ENCODE measurements around the gene DUOX2.
A peak's percentile ranks its signal among the peaks of the same experiment; 100 is the strongest.
"Not testable (repeated sequence)": the region's sequence is repeated elsewhere in the genome, so short reads cannot be mapped to it uniquely, and the experiment has no call there.

The DUOX2 gene

DNA sequence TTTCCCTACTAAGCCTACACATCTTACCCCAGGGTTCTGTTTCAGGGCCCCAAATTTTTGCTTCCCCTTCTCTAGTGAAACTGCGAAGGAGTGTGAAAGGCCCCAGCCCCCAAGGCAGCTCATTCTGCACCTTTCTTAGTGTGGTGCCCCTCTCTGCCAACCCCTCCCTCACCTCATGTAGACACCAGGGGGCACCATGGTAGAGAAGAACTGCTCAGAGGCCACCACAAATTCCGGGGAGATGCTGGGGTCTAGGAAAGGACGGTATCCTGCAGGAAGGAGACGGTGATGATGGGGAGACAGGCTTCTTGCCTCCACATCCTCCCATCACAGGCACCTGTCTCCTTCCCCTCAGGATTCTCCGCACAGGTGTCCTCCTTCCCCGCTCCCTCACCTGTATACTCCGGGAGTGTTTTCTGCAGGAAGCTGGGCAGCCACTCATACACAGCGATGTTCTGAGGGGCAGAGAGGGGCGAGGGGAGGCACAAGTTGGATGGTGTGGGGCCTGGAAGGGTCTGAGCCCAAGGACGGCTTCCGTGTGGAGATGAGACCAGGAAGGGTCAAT lies 3.6 kb downstream of the DUOX2 start:
- H3K4me3 ChIP-seq (replicated peaks; ENCODE audit: low read depth, low read length) = no peak overlapping the region
- DNase-seq (ENCODE audit: extremely low read depth, low read depth) = no peak
- TF ChIP-seq, protein P1, sequence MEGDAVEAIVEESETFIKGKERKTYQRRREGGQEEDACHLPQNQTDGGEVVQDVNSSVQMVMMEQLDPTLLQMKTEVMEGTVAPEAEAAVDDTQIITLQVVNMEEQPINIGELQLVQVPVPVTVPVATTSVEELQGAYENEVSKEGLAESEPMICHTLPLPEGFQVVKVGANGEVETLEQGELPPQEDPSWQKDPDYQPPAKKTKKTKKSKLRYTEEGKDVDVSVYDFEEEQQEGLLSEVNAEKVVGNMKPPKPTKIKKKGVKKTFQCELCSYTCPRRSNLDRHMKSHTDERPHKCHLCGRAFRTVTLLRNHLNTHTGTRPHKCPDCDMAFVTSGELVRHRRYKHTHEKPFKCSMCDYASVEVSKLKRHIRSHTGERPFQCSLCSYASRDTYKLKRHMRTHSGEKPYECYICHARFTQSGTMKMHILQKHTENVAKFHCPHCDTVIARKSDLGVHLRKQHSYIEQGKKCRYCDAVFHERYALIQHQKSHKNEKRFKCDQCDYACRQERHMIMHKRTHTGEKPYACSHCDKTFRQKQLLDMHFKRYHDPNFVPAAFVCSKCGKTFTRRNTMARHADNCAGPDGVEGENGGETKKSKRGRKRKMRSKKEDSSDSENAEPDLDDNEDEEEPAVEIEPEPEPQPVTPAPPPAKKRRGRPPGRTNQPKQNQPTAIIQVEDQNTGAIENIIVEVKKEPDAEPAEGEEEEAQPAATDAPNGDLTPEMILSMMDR (IDR thresholded peaks at IDR 0.05; ENCODE audit: low read depth, low read length, missing control alignments) = peak; percentile 16

DNA sequence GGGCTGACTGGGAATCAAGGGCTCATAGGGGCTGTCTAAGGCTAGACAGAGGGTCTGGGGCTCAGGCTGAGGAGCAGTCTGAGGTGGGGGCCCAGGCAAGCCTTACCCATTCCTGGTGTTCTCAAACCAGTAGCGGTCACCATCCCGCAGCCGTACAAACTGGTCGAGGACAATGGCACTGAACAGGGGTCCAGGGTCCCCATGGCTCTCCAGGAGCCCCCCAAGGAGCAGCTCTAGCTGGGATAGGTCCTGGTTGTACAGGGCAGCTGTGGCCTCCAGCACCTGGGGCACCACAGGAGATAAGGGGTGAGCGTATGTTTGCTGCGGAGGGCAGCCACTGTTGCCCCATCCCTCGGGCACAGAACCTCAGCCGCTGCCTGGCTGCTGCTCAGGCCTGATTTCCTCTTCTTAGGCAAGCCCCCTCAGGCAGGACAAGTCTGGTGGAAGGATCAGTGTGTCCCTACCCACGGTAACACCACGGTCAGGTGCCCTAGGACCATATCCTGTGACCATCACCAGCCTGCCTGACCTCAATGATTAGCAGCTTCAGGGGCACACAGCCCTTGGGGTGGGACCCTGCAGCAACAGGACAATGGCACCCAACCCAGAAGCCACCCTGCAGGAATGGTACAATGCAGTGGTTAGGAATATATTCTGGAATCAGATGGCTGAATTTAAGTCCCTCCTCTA lies 5.9 kb downstream of the DUOX2 start:
- TF ChIP-seq, protein P1 (IDR thresholded peaks at IDR 0.05; ENCODE audit: low read depth, low read length, missing control alignments) = no peak
- no peak overlapping the region for H3K4me3 ChIP-seq (replicated peaks; ENCODE audit: low read depth, low read length)

DNA sequence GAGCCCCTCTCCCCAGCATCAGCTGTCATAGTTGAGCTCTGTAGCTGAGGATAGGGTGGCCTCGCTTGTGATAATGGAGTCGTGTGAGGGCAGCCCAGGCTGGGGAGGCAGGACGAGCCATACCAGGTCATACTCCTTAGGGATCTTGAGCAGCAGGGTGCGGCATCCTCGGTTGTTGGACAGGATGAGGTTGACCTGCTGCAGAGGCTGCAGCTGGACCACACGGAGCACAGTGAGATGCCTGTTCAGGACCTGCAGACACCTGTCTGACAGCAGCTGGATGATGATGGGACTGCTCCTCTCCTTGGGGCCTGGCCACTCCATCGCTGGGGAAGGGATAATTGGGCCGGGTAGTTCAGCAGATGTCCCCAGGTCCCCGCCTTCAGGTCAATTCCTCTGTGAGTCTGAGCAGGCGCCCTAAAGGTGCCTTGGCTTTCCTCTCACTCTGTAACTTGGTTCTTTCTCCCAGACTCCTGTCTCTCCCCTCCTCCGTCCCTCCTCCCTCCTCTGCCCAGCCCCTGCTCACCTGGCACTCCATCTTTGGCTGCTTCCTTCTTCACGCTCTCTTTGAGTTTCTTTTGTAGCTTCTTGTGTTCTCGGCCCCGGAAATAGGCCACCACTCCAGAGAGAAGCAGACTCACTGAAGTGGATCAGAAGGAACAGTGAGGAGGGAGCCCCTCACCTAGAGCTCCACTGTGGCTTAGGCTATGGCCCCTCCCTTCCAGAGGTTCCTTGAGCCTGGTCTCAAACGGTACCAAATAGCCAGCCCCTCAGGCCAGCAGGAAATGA lies 7.8 kb downstream of the DUOX2 start:
- H3K4me3 ChIP-seq (replicated peaks; ENCODE audit: low read depth, low read length) = no peak overlapping the region
- TF ChIP-seq, protein P1 (IDR thresholded peaks at IDR 0.05; ENCODE audit: low read depth, low read length, missing control alignments) = no peak
- DNase-seq (ENCODE audit: extremely low read depth, low read depth) = no peak

More for the DNA sequence above, 5.9 kb downstream of the DUOX2 start:
- no peak for DNase-seq (ENCODE audit: extremely low read depth, low read depth)

DNA sequence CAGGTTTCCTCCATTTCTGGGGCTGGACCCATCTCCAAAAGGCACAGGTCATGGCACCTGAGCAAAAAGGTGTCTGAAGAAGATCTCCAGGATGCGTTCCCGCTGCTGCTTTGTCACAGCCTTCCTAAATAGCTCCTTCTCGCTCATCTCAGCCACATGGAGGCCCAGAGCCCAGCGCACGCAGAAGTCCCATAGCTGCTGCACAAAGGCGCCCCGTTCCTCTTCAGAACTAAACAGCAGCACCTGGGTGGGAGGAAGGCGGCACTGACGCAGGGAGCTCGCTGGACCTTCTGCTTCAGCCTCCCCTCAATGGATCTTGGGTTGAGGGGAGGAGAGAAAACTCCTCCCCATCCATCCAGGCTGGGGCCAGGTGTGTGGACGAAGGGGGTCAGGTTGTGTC lies 8.4 kb downstream of the DUOX2 start:
- no peak overlapping the region for H3K4me3 ChIP-seq (replicated peaks; ENCODE audit: low read depth, low read length)
- no peak for DNase-seq (ENCODE audit: extremely low read depth, low read depth)
- TF ChIP-seq, protein P1 (IDR thresholded peaks at IDR 0.05; ENCODE audit: low read depth, low read length, missing control alignments) = no peak

DNA sequence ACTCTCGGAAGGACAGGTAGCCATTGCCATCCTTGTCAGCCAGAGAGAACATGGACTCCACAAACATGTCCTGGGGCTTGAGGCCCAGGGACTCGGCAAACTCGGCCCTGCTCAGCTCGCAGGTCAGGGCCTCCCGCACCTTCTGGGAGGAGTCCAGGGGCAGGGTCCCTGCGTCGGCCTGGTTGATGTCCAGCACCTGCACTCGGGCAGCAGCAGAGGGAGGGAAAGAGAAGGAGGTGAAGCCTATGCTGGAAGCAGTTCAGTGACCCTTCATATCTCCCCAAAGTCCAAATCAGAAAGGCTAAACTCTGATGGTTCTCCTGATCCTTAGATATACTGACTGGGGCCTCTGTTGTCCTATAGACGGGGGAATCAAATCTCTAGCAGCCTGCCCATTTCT lies 9.8 kb downstream of the DUOX2 start:
- DNase-seq (ENCODE audit: extremely low read depth, low read depth) = not testable (repeated sequence)

DNA sequence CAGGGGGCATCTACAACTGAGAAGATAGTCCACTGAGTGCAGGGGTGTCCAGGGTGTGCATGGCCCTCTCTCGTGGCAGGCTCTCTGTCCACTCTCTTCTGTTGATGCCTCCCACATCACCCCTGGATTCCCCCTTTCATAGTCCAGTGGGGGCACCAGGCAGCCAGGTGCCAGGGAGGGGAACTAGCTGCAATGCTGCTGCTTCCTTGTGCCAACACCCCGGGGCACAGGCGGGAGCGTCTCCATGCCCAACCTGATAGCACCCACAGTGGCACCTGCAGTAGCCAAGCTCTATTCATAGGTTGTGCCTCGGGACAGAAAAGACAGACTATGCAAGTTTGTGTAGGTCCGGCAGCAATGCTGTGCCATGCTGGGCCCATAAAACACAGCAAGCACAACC lies 11.7 kb downstream of the DUOX2 start:
- H3K4me3 ChIP-seq (replicated peaks; ENCODE audit: low read depth, low read length) = no peak overlapping the region
- TF ChIP-seq, protein P1 (IDR thresholded peaks at IDR 0.05; ENCODE audit: low read depth, low read length, missing control alignments) = no peak
- DNase-seq (ENCODE audit: extremely low read depth, low read depth) = no peak

More for the DNA sequence above, 9.8 kb downstream of the DUOX2 start:
- H3K4me3 ChIP-seq (replicated peaks; ENCODE audit: low read depth, low read length) = not testable (repeated sequence)

DNA sequence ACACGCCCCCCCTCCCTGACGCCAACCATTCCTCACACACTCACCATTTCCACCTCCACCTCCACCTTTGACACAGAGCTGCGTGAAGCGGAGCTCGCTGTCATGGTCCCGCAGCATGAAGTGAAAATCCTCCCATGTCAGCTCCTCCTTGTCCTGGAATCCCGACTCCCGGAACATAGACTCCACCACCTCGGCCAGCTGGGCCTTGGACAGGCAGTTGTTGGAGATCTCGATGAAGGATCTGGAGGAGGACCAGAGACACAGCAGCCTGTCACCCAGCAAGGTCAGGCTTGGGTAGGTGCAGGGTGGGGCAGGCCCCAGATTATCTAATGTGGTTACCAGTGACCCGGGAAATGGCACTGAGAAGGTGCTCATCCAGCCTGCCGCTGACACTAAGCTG lies 12.2 kb downstream of the DUOX2 start:
- H3K4me3 ChIP-seq (replicated peaks; ENCODE audit: low read depth, low read length) = no peak overlapping the region
- DNase-seq (ENCODE audit: extremely low read depth, low read depth) = no peak
- TF ChIP-seq, protein P1 (IDR thresholded peaks at IDR 0.05; ENCODE audit: low read depth, low read length, missing control alignments) = no peak

Measured in HFF-Myc (cell line).